Stimulated activated CD8-positive, alpha-beta memory T cell treated with anti-CD3 and anti-CD28 coated beads, Interleukin-15, amount 100 ng/mL, for 1 hour (primary cell): Measurements from ENCODE around the gene DSCAM.

Source experiments
- DNase-seq: peaks from one replicate; pipeline ENCODE4 v3.0.0-alpha.2; 2020; ENCODE audit warnings: low read depth

The DSCAM gene

GRCh38 chr21:39984286-39984991 is 862.5 kb downstream of the DSCAM start:
- DNase-seq = no peak

- DNase-seq = no peak
These were observed 866.6 kb downstream of the DSCAM start for GRCh38 chr21:39980241-39980820.

DNA sequence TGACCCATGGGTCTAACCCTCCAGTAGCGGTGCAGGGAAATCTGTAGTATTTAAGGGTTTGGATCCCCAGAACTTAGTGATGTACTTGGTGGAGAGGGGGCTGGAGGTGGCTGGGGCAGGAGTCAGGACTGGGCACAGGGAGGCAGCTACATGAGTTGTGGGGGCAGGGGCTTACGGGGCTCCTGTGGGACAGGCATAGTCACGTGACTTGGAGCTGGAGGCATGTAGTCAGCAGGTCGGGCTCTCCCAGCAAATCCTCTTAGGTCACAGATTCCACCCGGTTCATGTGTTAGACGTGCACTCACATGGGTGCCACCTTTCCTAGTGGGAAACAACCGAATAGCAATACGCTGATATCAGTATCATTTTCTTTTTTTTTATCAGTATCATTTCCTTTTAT is 867.6 kb downstream of the DSCAM start:
- DNase-seq = no peak

- DNase-seq = no peak
These were observed 870.2 kb downstream of the DSCAM start for GRCh38 chr21:39976800-39977199.

GRCh38 chr21:39972976-39973770 is 873.8 kb downstream of the DSCAM start:
- DNase-seq = no peak

- no peak for DNase-seq
These were observed 874.5 kb downstream of the DSCAM start for GRCh38 chr21:39972471-39972870.

DNA sequence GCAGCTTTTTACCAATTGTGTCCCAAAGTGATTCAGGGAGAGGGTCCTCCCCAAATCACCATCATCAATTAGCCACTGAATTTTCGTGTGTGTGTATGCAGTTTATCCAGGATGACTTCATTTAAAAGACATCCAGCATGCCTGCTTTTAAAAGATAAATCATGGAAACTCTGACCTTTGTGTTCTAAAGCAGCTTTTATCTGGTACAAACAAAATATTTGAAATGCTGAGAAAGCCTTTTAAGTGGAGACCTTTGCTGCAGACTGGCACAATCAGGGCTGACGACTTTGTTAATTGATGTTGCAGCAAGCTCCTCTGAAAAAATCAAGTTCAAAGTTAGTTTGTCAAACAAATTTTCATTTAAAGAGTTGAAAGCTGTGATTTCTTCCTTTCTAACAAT is 875.0 kb downstream of the DSCAM start:
- DNase-seq = no peak

GRCh38 chr21:39969691-39970364 is 877.1 kb downstream of the DSCAM start:
- DNase-seq = no peak

DNA sequence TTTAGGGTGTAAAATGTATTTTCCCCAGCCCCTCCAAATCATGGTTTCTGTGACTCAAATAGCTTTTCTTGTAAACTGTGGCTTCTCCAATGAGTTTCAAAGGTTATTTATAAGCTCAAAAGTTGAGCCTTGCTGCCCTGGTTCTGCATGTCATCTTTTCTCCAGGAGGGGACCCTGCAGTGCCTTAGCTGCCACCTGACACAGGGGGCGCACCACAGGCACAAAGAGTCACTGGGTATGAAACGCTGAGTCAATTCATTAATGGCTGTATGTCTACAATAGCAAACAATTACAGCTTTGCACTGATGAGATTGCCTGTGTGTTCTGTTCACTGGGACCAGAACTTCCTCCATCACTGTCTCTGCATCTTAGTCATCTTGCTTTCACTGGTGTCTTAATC is 878.9 kb downstream of the DSCAM start:
- no peak for DNase-seq

DNA sequence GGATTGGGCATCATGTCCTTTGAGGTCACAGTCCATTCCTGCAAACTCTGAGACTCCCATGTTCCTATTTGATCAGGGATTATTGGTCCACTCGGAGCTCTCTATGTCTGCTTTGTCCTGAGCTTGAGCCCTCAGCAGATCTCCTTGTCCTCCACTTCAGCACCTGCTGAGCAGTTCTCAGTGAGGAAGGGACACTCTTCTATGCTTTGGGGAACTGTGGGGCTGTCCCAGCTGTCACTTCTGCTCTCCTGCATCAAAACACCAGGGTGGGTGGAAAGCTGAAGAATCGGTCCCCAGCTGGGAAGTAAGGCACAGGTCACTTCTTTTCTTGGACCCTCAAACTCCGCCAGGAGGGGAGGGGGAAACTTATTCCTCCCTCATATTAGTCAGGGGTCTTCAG is 880.2 kb downstream of the DSCAM start:
- no peak for DNase-seq

DNA sequence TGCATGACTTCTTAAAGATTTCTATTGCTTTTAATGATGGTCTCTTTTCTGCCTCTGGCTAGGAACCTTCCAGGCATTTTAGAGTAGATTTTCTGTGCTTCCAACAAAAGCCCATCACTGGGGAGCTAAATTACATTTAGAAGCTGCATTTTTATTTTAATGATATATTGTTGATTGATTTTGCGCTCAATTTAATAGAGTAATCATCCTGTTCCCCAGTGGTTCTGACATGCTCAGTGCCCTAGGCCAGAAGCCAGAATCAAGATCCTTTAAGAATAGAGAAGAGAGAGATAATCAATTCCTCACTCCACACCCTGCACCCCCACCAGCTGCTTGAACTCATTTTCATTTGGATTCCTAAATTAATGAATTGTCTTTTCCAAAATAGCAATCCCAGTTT is 881.9 kb downstream of the DSCAM start:
- DNase-seq = no peak

DNA sequence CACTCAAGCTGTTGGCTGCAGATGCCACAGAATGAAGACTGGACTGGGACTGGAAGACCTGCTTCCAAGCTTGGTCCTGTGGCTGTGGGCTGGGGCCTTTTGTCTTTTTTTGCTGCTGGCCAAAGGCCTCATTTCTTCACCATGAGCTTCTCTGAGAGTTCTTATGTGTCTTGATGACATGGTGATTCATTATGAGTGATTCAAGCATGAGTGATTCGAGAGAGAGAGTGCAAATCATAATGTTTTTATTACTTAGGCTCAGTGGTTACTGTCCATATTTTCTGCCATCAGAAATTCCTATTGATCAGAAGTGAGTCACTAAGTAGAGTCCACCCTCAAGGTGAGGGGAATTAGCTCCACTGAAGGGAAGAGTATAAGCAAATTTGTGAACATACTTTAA is 885.7 kb downstream of the DSCAM start:
- no peak for DNase-seq
